Measurements from ENCODE around the gene CADM2. TPM values are rescaled to one million over a fixed set of nuclear protein-coding genes. Genes with fewer than 3 reads are reported as not detected.
A peak's percentile ranks its signal among the peaks of the same experiment; 100 is the strongest.

Gene CADM2
- total and polyA plus RNA-seq, 2 experiments from 2014 or later, result 13.3 to 47.5 TPM

DNA sequence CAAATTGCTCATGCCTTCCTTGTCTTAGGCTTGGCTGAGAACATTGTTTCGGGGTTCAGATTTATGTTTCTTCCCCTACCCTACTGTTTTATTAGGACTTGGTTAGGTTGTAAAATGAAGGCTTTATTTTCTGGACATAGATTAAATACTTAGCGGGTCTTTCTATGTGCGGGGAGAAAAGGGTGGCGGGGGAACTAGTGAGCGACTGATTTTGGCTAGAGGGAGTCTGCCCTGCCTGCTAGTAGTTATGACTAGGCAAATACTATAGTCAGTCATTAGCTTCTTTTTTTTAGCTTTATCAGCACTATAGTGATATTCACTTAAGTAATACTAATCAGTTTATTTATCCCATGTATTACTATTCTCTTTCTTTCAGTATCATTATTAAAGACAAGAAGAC, 3.6 kb downstream of the CADM2 start:
- TF ChIP-seq JUNB (IDR thresholded peaks at IDR 0.05; ENCODE audit: unreplicated experiment), result no peak
- Histone ChIP-seq H3K27me3 (ENCODE audit: insufficient read depth) (no peaks in the 10 kb centered on the region), H3K4me2 (peak overlapping the region; percentile 94), H3K4me1 (ENCODE audit: insufficient read depth) (peaks cover 54% of the 10 kb centered on the region), H3F3A (replicated peaks; ENCODE audit: low read depth) (no peaks in the 10 kb centered on the region), H3K9me2 (ENCODE audit: insufficient read depth) (no peaks in the 10 kb centered on the region), H4K20me1 (replicated peaks; ENCODE audit: insufficient read depth) (no peaks in the 10 kb centered on the region), H3K4me3 (peak overlapping the region; percentile 87; the same call in 1 of the 2 replicates), H3K27ac (ENCODE audit: low read depth) (no peak overlapping the region), H3K36me3 (ENCODE audit: insufficient read depth) (no peaks in the 10 kb centered on the region), H3K79me2 (replicated peaks; ENCODE audit: insufficient read depth) (peaks cover 69% of the 10 kb centered on the region), H2AFZ (no peak overlapping the region)
- no peak for ATAC-seq
- Mint-ChIP-seq H3K4me1 (peaks cover 58% of the 10 kb centered on the region), H3K36me3 (ENCODE audit: low read depth) (no peaks in the 10 kb centered on the region), H3K27ac (peak overlapping the region; percentile 63; the same call in 1 of the 2 replicates), H3K4me3 (peak overlapping the region; percentile 92), H3K27me3 (ENCODE audit: insufficient read depth, low read depth, poor library complexity) (peaks cover 4% of the 10 kb centered on the region), H3K9me3 (no peaks in the 10 kb centered on the region)
- DNase-seq (ENCODE audit: low spot score), result no peak

GRCh38 chr3:84963137-84963536, 4.3 kb downstream of the CADM2 start:
- Mint-ChIP-seq H3K36me3 (ENCODE audit: low read depth) (no peaks in the 10 kb centered on the region), H3K27me3 (ENCODE audit: insufficient read depth, low read depth, poor library complexity) (peaks cover 4% of the 10 kb centered on the region), H3K9me3 (no peaks in the 10 kb centered on the region), H3K4me3 (peak overlapping the region; percentile 92), H3K27ac (peak overlapping the region; percentile 46; the same call in 1 of the 2 replicates), H3K4me1 (peaks cover 58% of the 10 kb centered on the region)
- Histone ChIP-seq H3K4me1 (ENCODE audit: insufficient read depth) (peaks cover 50% of the 10 kb centered on the region), H3K27ac (ENCODE audit: low read depth) (no peak overlapping the region), H3K9me2 (ENCODE audit: insufficient read depth) (no peaks in the 10 kb centered on the region), H4K20me1 (replicated peaks; ENCODE audit: insufficient read depth) (no peaks in the 10 kb centered on the region), H3K4me2 (peak overlapping the region; percentile 94), H3K27me3 (ENCODE audit: insufficient read depth) (no peaks in the 10 kb centered on the region), H3K36me3 (ENCODE audit: insufficient read depth) (no peaks in the 10 kb centered on the region), H2AFZ (no peak overlapping the region), H3K4me3 (no peak overlapping the region), H3F3A (replicated peaks; ENCODE audit: low read depth) (no peaks in the 10 kb centered on the region), H3K79me2 (replicated peaks; ENCODE audit: insufficient read depth) (peaks cover 70% of the 10 kb centered on the region)
- DNase-seq (ENCODE audit: low spot score) (peak; percentile 49), ATAC-seq (no peak)
- TF ChIP-seq, protein P1, sequence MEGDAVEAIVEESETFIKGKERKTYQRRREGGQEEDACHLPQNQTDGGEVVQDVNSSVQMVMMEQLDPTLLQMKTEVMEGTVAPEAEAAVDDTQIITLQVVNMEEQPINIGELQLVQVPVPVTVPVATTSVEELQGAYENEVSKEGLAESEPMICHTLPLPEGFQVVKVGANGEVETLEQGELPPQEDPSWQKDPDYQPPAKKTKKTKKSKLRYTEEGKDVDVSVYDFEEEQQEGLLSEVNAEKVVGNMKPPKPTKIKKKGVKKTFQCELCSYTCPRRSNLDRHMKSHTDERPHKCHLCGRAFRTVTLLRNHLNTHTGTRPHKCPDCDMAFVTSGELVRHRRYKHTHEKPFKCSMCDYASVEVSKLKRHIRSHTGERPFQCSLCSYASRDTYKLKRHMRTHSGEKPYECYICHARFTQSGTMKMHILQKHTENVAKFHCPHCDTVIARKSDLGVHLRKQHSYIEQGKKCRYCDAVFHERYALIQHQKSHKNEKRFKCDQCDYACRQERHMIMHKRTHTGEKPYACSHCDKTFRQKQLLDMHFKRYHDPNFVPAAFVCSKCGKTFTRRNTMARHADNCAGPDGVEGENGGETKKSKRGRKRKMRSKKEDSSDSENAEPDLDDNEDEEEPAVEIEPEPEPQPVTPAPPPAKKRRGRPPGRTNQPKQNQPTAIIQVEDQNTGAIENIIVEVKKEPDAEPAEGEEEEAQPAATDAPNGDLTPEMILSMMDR (conservative IDR thresholded peaks at IDR 0.05; ENCODE audit: low read depth in 2 of 2), result peak in 1 of 2 experiments; percentile 28
- no peak for TF ChIP-seq ZNF114 (CRISPR knock-in tag; IDR thresholded peaks at IDR 0.05)

GRCh38 chr3:84965141-84965540, 6.4 kb downstream of the CADM2 start:
- no peaks in the 10 kb centered on the region for H3K9me2 ChIP-seq (ENCODE audit: insufficient read depth)
- H3K4me3 Mint-ChIP-seq, result peak overlapping the region; percentile 56; the same call in 2 of the 3 replicates
- H3K4me2 ChIP-seq, result peak overlapping the region; percentile 15
- no peaks in the 10 kb centered on the region for H3F3A ChIP-seq (replicated peaks; ENCODE audit: low read depth)
- peaks cover 75% of the 10 kb centered on the region for H3K4me1 Mint-ChIP-seq
- ATAC-seq, result peak; percentile 70
- no peaks in the 10 kb centered on the region for H3K9me3 Mint-ChIP-seq
- H3K27me3 Mint-ChIP-seq (ENCODE audit: insufficient read depth, low read depth, poor library complexity), result peaks cover 6% of the 10 kb centered on the region
- H3K27ac ChIP-seq (ENCODE audit: low read depth), result peak overlapping the region; percentile 61
- peak; percentile 93 for DNase-seq (ENCODE audit: low spot score)
- peak overlapping the region; percentile 95 for H3K27ac Mint-ChIP-seq
- H3K36me3 ChIP-seq (ENCODE audit: insufficient read depth), result no peaks in the 10 kb centered on the region
- no peak overlapping the region for H2AFZ ChIP-seq
- H3K79me2 ChIP-seq (replicated peaks; ENCODE audit: insufficient read depth), result peaks cover 87% of the 10 kb centered on the region
- H3K4me1 ChIP-seq (ENCODE audit: insufficient read depth), result peaks cover 70% of the 10 kb centered on the region
- H3K4me3 ChIP-seq, result no peak overlapping the region
- no peaks in the 10 kb centered on the region for H3K27me3 ChIP-seq (ENCODE audit: insufficient read depth)
- TF ChIP-seq, protein P1 (conservative IDR thresholded peaks at IDR 0.05; ENCODE audit: low read depth in 2 of 2), result peak in 1 of 2 experiments; percentile 19; a peak in 1 of 4 replicates
- TF ChIP-seq CREB1 (CRISPR knock-in tag; IDR thresholded peaks at IDR 0.05; ENCODE audit: low read depth) (peak; percentile 57; the same call in 1 of the 2 replicates), STAT1 (IDR thresholded peaks at IDR 0.05; ENCODE audit: unreplicated experiment) (no peak)
- no peaks in the 10 kb centered on the region for H4K20me1 ChIP-seq (replicated peaks; ENCODE audit: insufficient read depth)
- H3K36me3 Mint-ChIP-seq (ENCODE audit: low read depth), result no peaks in the 10 kb centered on the region
